ENCODE data around the gene KRTAP10-12. TPM values are rescaled to one million over a fixed set of nuclear protein-coding genes. Genes with fewer than 3 reads are reported as not detected.

The KRTAP10-12 gene
- polyA plus RNA-seq, 3 donors = not detected

- WGBS (ENCODE audit: insufficient coverage) = no CpG with 5 or more reads among the region's 9 CpGs
- H3K27ac Mint-ChIP-seq = no peak overlapping the region
- Histone ChIP-seq H3K4me1 (ENCODE audit: control insufficient read depth in 1 of 2, insufficient read depth in 2 of 2, low read length in 2 of 2) (no peaks in the 10 kb centered on the region), H3K4me3 (replicated peaks in 1 of 3; ENCODE audit: low read depth in 2 of 3, low read length in 3 of 3) (no peak overlapping the region), H3K9ac (ENCODE audit: insufficient read depth, low read length, poor library complexity, severe bottlenecking) (no peak overlapping the region), H2AFZ (ENCODE audit: insufficient read depth, low read depth, low read length, poor library complexity, severe bottlenecking) (no peak overlapping the region), H4K20me1 (ENCODE audit: insufficient read depth, low read length) (no peaks in the 10 kb centered on the region), H3K27ac (ENCODE audit: low read depth in 1 of 2, low read length in 2 of 2) (no peak overlapping the region), H3K4me2 (replicated peaks; ENCODE audit: extremely low read depth, low read length, poor library complexity, severe bottlenecking) (no peak overlapping the region), H3K79me2 (ENCODE audit: insufficient read depth, low read length) (no peaks in the 10 kb centered on the region), H3K27me3 (ENCODE audit: control insufficient read depth in 2 of 2, insufficient read depth in 2 of 2, low read length in 2 of 2) (peaks cover 63 to 90% of the 10 kb centered on the region in 2 donors), H3K9me3 (replicated peaks in 1 of 2; ENCODE audit: control insufficient read depth in 1 of 2, insufficient read depth in 1 of 2, low read length in 2 of 2) (peaks cover 0 to 41% of the 10 kb centered on the region in 2 donors), H3K36me3 (replicated peaks in 1 of 2; ENCODE audit: control insufficient read depth in 1 of 2, insufficient read depth in 2 of 2, low read length in 2 of 2) (no peaks in the 10 kb centered on the region)
- H3K27me3 Mint-ChIP-seq (ENCODE audit: low read depth in 3 of 3) = peaks cover 77 to 88% (median 86%) of the 10 kb centered on the region in 3 donors
- H3K36me3 Mint-ChIP-seq = peaks cover 2 to 4% of the 10 kb centered on the region in 2 donors
- no peak for DNase-seq
- peaks cover 0 to 19% (median 6%) of the 10 kb centered on the region in 7 donors for H3K9me3 Mint-ChIP-seq
- peaks cover 1% of the 10 kb centered on the region for H3K4me1 Mint-ChIP-seq
- peak overlapping the region in 1 of 2 donors; percentile 59 for H3K4me3 Mint-ChIP-seq
- TF ChIP-seq CTCF (IDR thresholded peaks at IDR 0.05) = no peak
- intact Hi-C loops (cut with micrococcal nuclease) = no loop called here
Measured at GRCh38 chr21:44713130-44713529, 16.2 kb downstream of the KRTAP10-12 start.

GRCh38 chr21:44713846-44714245 lies 16.9 kb downstream of the KRTAP10-12 start:
- Histone ChIP-seq H3K79me2 (ENCODE audit: insufficient read depth, low read length) (no peaks in the 10 kb centered on the region), H3K4me2 (replicated peaks; ENCODE audit: extremely low read depth, low read length, poor library complexity, severe bottlenecking) (no peak overlapping the region), H3K9me3 (replicated peaks in 1 of 2; ENCODE audit: control insufficient read depth in 1 of 2, insufficient read depth in 1 of 2, low read length in 2 of 2) (peaks cover 0 to 37% of the 10 kb centered on the region in 2 donors), H3K27ac (ENCODE audit: low read depth in 1 of 2, low read length in 2 of 2) (no peak overlapping the region), H3K27me3 (ENCODE audit: control insufficient read depth in 2 of 2, insufficient read depth in 2 of 2, low read length in 2 of 2) (peaks cover 61 to 90% of the 10 kb centered on the region in 2 donors), H3K36me3 (replicated peaks in 1 of 2; ENCODE audit: control insufficient read depth in 1 of 2, insufficient read depth in 2 of 2, low read length in 2 of 2) (no peaks in the 10 kb centered on the region), H3K4me3 (replicated peaks in 1 of 3; ENCODE audit: low read depth in 2 of 3, low read length in 3 of 3) (no peak overlapping the region), H3K4me1 (ENCODE audit: control insufficient read depth in 1 of 2, insufficient read depth in 2 of 2, low read length in 2 of 2) (no peaks in the 10 kb centered on the region), H4K20me1 (ENCODE audit: insufficient read depth, low read length) (no peaks in the 10 kb centered on the region), H2AFZ (ENCODE audit: insufficient read depth, low read depth, low read length, poor library complexity, severe bottlenecking) (no peak overlapping the region), H3K9ac (ENCODE audit: insufficient read depth, low read length, poor library complexity, severe bottlenecking) (no peak overlapping the region)
- Mint-ChIP-seq H3K27ac (no peak overlapping the region), H3K36me3 (peaks cover 2 to 4% of the 10 kb centered on the region in 2 donors), H3K4me1 (peaks cover 1% of the 10 kb centered on the region), H3K4me3 (peak overlapping the region in 1 of 2 donors; percentile 30), H3K9me3 (peaks cover 0 to 17% (median 7%) of the 10 kb centered on the region in 7 donors), H3K27me3 (ENCODE audit: low read depth in 3 of 3) (peaks cover 76 to 88% (median 84%) of the 10 kb centered on the region in 3 donors)
- 93% methylated on average over 10 of the region's 10 CpGs for WGBS (ENCODE audit: insufficient coverage)
- intact Hi-C loops (cut with micrococcal nuclease) = no loop called here
- DNase-seq = no peak
- TF ChIP-seq CTCF (IDR thresholded peaks at IDR 0.05) = no peak

Measured in CD14-positive monocyte (primary cell).